GM18519 (cell line): Measurements from ENCODE around the gene GTF2IRD1.
"Not testable (repeated sequence)": the region's sequence is repeated elsewhere in the genome, so short reads cannot be mapped to it uniquely, and the experiment has no call there.

Experiments used
- ATAC-seq: cut with Tn5 transposase; IDR thresholded peaks from one replicate; pipeline ENCODE4 v1.9.1; 2021; ENCODE audit warnings: mild to moderate bottlenecking, moderate library complexity; ENCODE audit not compliant: unreplicated experiment, low FRiP score

Gene GTF2IRD1

DNA sequence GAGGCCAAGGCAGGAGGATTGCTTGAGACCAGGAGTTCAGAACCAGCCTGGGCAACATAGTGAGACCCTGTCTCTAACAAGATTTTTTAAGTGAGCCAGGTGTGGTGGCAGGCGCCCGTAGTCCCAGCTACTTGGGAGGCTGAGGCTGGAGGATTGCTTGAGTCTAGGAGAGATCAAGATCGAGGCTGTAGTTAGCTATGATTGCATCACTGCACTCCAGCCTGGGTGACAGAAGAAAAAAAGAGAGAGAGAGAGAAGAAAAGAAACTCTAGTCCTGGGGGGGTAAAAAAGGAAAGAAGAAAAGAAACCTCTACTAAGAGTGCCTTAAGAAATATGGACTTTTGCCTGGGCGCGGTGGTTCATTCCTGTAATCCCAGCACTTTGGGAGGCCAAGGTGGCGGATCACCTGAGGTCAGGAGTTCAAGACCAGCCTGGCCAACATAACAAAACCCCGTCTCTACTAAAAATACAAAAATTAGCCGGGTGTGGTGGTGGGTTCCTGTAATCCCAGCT is 34.9 kb downstream of the GTF2IRD1 start:
- ATAC-seq: not testable (repeated sequence)

- no peak for ATAC-seq
These were observed 36.6 kb downstream of the GTF2IRD1 start for GRCh38 chr7:74489997-74490945.

DNA sequence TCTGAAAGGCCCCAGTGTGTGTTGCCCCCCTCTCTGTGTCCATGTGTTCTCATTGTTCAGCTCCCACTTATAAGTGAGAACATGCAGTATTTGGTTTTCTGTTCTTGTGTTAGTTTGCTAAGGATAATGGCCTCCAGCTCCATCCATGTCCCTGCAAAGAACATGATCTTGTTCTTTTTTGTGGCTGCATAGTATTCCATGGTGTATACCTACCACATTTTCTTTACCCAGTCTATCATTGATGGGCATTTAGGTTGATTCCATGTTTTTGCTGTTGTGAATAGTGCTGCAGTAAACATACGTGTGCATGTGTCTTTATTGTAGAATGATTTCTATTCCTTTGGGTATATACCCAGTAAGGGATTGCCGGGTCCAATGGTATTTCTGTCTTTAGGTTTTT is 37.8 kb downstream of the GTF2IRD1 start:
- not testable (repeated sequence) for ATAC-seq

- ATAC-seq: no peak
These were observed 39.6 kb downstream of the GTF2IRD1 start for GRCh38 chr7:74493295-74493694.

- no peak for ATAC-seq
These were observed 40.4 kb downstream of the GTF2IRD1 start for GRCh38 chr7:74494076-74494548.

- ATAC-seq: no peak
These were observed 41.7 kb downstream of the GTF2IRD1 start for GRCh38 chr7:74495112-74496086.

- ATAC-seq: no peak
These were observed 42.6 kb downstream of the GTF2IRD1 start for GRCh38 chr7:74496272-74496671.

GRCh38 chr7:74496773-74497172 is 43.1 kb downstream of the GTF2IRD1 start:
- not testable (repeated sequence) for ATAC-seq

GRCh38 chr7:74498354-74498753 is 44.6 kb downstream of the GTF2IRD1 start:
- no peak for ATAC-seq

DNA sequence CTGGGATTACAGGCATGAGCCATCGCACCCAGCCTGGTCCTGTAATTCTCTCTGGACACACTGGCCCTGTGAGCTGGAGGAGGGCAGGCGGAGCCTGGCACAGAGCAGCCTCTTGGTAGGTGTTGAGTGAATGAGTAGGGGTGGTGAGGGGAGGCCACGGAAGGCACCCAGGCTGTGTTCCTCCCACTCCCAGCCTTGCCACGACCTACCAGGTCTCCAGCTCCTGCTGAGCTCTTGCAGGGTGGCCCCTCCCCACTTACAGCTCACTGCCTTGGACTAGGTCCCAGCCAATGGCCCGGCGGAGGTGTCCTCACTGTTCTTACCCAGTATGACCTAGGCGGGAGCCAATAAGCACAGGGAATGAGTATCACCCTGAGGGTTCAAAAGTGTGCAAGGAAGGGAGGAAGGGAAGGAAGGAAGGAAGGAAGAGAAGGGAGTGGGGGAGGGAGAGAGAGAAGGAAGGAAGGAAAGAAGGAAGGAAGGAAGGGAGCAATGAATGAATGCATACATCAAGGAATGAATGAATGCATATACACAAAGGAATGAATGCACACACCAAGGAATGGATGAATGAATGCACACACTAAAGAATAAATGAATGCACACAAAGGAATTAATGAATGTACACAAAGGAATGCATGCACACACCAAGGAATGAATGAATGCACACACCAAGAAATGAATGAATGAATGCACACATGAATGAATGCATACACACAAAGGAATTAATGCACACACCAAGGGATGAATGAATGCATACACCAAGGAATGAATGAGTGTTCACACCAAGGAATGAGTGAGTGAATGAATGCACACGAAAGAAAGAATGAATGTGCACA is 45.5 kb downstream of the GTF2IRD1 start:
- no peak for ATAC-seq

GRCh38 chr7:74499835-74500388 is 46.2 kb downstream of the GTF2IRD1 start:
- ATAC-seq: no peak

GRCh38 chr7:74501298-74501697 is 47.6 kb downstream of the GTF2IRD1 start:
- no peak for ATAC-seq

DNA sequence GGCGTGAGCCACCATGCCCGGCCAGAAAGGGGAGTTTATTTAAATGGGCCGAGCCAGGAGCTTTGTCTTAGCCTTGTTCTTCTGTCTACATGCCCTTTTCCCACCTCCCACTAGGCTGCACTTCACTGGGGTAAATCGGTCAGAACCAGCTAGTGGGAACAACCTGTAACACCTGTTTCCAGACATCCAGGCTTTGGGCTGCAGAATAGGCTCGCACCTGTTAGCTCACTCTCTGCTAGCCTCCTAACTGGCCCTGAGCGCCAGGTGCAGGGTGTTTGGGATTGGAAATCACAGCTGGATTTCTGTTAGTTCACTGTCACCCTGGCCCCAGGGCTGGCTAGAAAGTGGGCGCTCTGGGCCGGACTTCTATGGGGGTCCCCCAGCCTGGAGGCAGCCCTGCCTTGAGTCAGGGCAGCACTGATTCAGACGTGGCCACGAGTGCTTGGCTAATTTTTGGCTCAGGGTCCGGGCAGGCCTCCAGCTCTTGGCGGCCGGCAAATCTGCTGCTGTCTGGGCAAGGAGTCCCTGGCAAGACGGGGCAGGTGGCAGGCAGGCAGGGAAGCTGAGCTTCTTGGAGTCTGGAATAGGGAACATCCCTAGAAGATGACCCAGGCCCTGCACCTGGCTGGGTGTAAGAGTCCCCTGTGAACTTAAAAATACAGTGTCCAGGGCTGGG is 48.6 kb downstream of the GTF2IRD1 start:
- no peak for ATAC-seq

DNA sequence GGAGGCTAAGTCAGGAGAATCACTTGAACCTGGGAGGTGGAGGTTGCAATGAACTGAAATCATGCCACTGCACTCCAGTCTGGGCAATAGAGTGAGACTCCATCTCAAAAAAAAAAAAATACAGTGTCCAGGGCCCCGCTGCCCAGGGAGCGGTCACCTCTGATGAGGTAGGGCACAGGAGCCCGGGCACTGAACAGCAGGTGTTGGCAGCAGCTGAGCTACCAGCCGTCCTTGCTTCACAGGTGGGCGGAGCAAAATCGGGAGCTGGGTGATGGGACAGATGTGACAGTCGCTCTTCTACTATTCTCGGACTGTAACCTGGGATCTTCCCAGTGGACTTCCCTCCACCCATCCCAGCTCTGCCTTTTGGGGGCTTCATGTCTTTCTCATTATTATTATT is 49.4 kb downstream of the GTF2IRD1 start:
- no peak for ATAC-seq

DNA sequence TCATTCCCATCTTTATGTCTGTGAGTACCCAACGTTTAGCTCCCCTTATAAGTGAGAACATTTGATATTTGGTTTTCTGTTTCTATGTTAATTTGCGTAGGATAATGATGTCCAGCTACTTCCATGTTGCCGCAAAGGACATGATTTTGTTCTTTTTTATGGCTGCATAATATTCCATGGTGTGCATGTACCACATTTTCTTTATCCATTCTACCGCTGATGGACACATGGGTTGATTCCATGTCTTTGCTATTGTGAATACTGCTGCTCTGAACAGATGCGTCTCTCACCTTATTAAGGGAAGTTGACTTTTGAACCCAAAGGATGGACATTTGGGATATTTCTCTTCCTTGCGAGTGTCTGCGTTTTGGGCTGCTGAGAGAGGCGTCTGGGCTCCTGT is 50.2 kb downstream of the GTF2IRD1 start:
- ATAC-seq: no peak

- no peak for ATAC-seq
These were observed 52.0 kb downstream of the GTF2IRD1 start for GRCh38 chr7:74505471-74506324.

- ATAC-seq: no peak
These were observed 52.6 kb downstream of the GTF2IRD1 start for GRCh38 chr7:74506325-74506724.
